Spleen (tissue), 11 donors: Measurements from ENCODE around the gene RPL41. TPM values are rescaled to one million over a fixed set of nuclear protein-coding genes. Genes with fewer than 3 reads are reported as not detected.

Source experiments
- DNase-seq: peaks from one replicate; pipeline ENCODE4 v3.0.0-alpha.2; 2020
- H3K27ac ChIP-seq, 8 donors: fragments of 200-600 bp; sonication (generic) in 7 of 8; 1 replicate in 4 of 8; 2 replicates in 4 of 8; pipeline versions ENCODE4 v1.5.0 to v1.8.0; 2016 to 2021; ENCODE audit warnings: inconsistent platforms in 4 of 8, mild to moderate bottlenecking in 4 of 8, moderate library complexity in 1 of 8
- H3K27me3 ChIP-seq, 7 donors: fragments of 200-600 bp; sonication (generic) in 6 of 7; replicated peaks in 1 of 7; 1 replicate in 4 of 7; 2 replicates in 3 of 7; pipeline versions ENCODE4 v1.5.0 to v1.8.0; 2016 to 2021; ENCODE audit warnings: inconsistent platforms in 3 of 7, mild to moderate bottlenecking in 1 of 7
- H3K36me3 ChIP-seq, 6 donors: fragments of 200-600 bp; sonication (generic) in 5 of 6; 1 replicate in 4 of 6; 2 replicates in 2 of 6; pipeline versions ENCODE4 v1.5.0 to v1.8.0; 2016 to 2021; ENCODE audit warnings: inconsistent platforms in 2 of 6
- H3K4me1 ChIP-seq, 6 donors: fragments of 200-600 bp; sonication (generic) in 5 of 6; 1 replicate in 3 of 6; 2 replicates in 3 of 6; pipeline versions ENCODE4 v1.5.0 to v1.8.0; 2016 to 2021; ENCODE audit warnings: inconsistent platforms in 3 of 6
- H3K4me3 ChIP-seq, 8 donors: fragments of 200-600 bp; sonication (generic) in 7 of 8; 1 replicate in 4 of 8; 2 replicates in 4 of 8; pipeline versions ENCODE4 v1.5.0 to v1.8.0; 2016 to 2021; ENCODE audit warnings: inconsistent platforms in 4 of 8, mild to moderate bottlenecking in 4 of 8, moderate library complexity in 2 of 8
- H3K9me3 ChIP-seq, 8 donors: fragments of 200-600 bp; sonication (generic) in 7 of 8; 1 replicate in 4 of 8; 2 replicates in 4 of 8; pipeline versions ENCODE4 v1.5.0 to v1.8.0; 2016 to 2021; ENCODE audit warnings: inconsistent platforms in 4 of 8
- CTCF ChIP-seq, 11 experiments: fragments of 200-600 bp in 7 of 11; fragments of 450-650 bp in 4 of 11; sonication (generic) in 4 of 11; IDR thresholded peaks in 8 of 11; conservative IDR thresholded peaks in 3 of 11; 1 replicate in 7 of 11; 2 replicates in 4 of 11; pipeline versions ENCODE4 v1.4.0 to v1.8.0; 2016 to 2021; ENCODE audit warnings: antibody characterized with exemption in 11 of 11, inconsistent platforms in 4 of 11, mild to moderate bottlenecking in 1 of 11
- POLR2A ChIP-seq, 3 donors: fragments of 450-650 bp; IDR thresholded peaks; one replicate each; pipeline ENCODE4 v1.5.1; 2017; ENCODE audit warnings: antibody characterized with exemption in 3 of 3, mild to moderate bottlenecking in 1 of 3
- POLR2AphosphoS5 ChIP-seq, 3 donors: sonication (generic); formaldehyde crosslinking; IDR thresholded peaks; one replicate each; pipeline ENCODE4 v1.5.1; 2017; ENCODE audit warnings: antibody characterized with exemption in 3 of 3
- WGBS, 5 donors: extraction: QIAGEN DNeasy Blood & Tissue Kit in 3 of 5; methylation state at CpG; one replicate each; pipeline versions ENCODE4 v1.1.5 to v1.1.7; 2013 to 2018; 5-methylcytosine and 5-hydroxymethylcytosine counted together
- intact Hi-C: fragments of 100-400 bp; cut with DNase I; formaldehyde crosslinking; loops from one replicate; pipeline ENCODE4 v1.15.0; 2023; ENCODE audit warnings: low total_unique reads
- polyA plus RNA-seq, 3 donors: library from polyadenylated mRNA; stranded (reverse); fragments of 200-250 nt; gene quantifications; one replicate each; pipeline ENCODE4 v1.2.1, GENCODE V29; 2013
- total RNA-seq, 7 donors: library from RNA; depleted of rRNA in 3 of 7; stranded (reverse); fragments of >200 nt in 3 of 7; fragmentation: NEBNext Ultra II Directional in 4 of 7; extraction: Animal tissue kit (Norgen Biotek cat#: 25700) in 4 of 7; gene quantifications; one replicate each; pipeline versions ENCODE4 v1.1.0 to v1.2.1, GENCODE V29; 2016 to 2021
- donor health status: healthy with polysubstance abuse.
- donor health status: DM: no; HTN: no; CAD: no; lungs with moderate emphysema.
- donor health status: DM: no; HTN: no; CAD: no.
- donor health status: Bipolar disorder and iron deficiency.
- donor health status: healthy.
- donor health status: DM: no; HTN: no; CAD: no.
- donor health status: DM: yes; HTN: yes; CAD: no.

Gene RPL41
- total and polyA plus RNA-seq, 10 donors: 2,138 to 9,352 (median 2,800) TPM

GRCh38 chr12:56145217-56145616 lies 28.8 kb downstream of the RPL41 start:
- peak overlapping the region in 7 of 8 donors; percentile 44 to 83 (median 75) for H3K27ac ChIP-seq
- no peaks in the 10 kb centered on the region for H3K27me3 ChIP-seq
- H3K4me3 ChIP-seq: no peak overlapping the region
- peaks cover 14 to 64% (median 45%) of the 10 kb centered on the region in 6 donors for H3K4me1 ChIP-seq
- peaks cover 0 to 62% (median 47%) of the 10 kb centered on the region in 6 donors for H3K36me3 ChIP-seq
- TF ChIP-seq POLR2A (IDR thresholded peaks at IDR 0.05) (no peak), CTCF (IDR thresholded peaks at IDR 0.05 in 8 of 11, conservative IDR thresholded peaks at IDR 0.05 in 3 of 11) (no peak), POLR2AphosphoS5 (IDR thresholded peaks at IDR 0.05) (no peak)
- no peak for DNase-seq
- intact Hi-C loops: no loop called here
- 86 to 96% (median 91%) methylated on average over 3 of the region's 3 CpGs for WGBS, 5 donors
- no peaks in the 10 kb centered on the region for H3K9me3 ChIP-seq

GRCh38 chr12:56146492-56147460 lies 30.3 kb downstream of the RPL41 start:
- TF ChIP-seq POLR2A (IDR thresholded peaks at IDR 0.05): no peak
- TF ChIP-seq CTCF (IDR thresholded peaks at IDR 0.05 in 8 of 11, conservative IDR thresholded peaks at IDR 0.05 in 3 of 11): no peak
- peak in 1 of 3 donors; percentile 72 for TF ChIP-seq POLR2AphosphoS5 (IDR thresholded peaks at IDR 0.05)
- intact Hi-C loops: no loop called here
- Histone ChIP-seq H3K4me1 (peaks cover 21 to 76% (median 57%) of the 10 kb centered on the region in 6 donors), H3K36me3 (peaks cover 0 to 46% (median 34%) of the 10 kb centered on the region in 6 donors), H3K9me3 (no peaks in the 10 kb centered on the region), H3K4me3 (no peak overlapping the region), H3K27ac (peak overlapping the region in 7 of 8 donors; percentile 21 to 67 (median 58)), H3K27me3 (no peaks in the 10 kb centered on the region)
- DNase-seq: no peak
- WGBS, 5 donors: 69 to 74% (median 72%) methylated on average over 13 of the region's 13 CpGs

- Histone ChIP-seq H3K9me3 (no peaks in the 10 kb centered on the region), H3K4me3 (no peak overlapping the region), H3K27me3 (no peaks in the 10 kb centered on the region), H3K4me1 (peaks cover 13 to 63% (median 44%) of the 10 kb centered on the region in 6 donors), H3K36me3 (peaks cover 0 to 8% (median 0%) of the 10 kb centered on the region in 6 donors), H3K27ac (peak overlapping the region in 3 of 8 donors; percentile 97 to 98 (median 98))
- intact Hi-C loops: no loop called here
- TF ChIP-seq CTCF (IDR thresholded peaks at IDR 0.05 in 8 of 11, conservative IDR thresholded peaks at IDR 0.05 in 3 of 11) (no peak), POLR2A (IDR thresholded peaks at IDR 0.05) (no peak), POLR2AphosphoS5 (IDR thresholded peaks at IDR 0.05) (no peak)
- no peak for DNase-seq
- WGBS, 5 donors: 50 to 66% (median 57%) methylated on average over 3 of the region's 3 CpGs
Observed at GRCh38 chr12:56150563-56150962, 34.1 kb downstream of the RPL41 start.

GRCh38 chr12:56151672-56152131 lies 35.3 kb downstream of the RPL41 start:
- intact Hi-C loops: no loop called here
- Histone ChIP-seq H3K27ac (peak overlapping the region; percentile 96 to 98 (median 98)), H3K4me1 (peaks cover 13 to 61% (median 43%) of the 10 kb centered on the region in 6 donors), H3K36me3 (peaks cover 0 to 8% (median 0%) of the 10 kb centered on the region in 6 donors), H3K27me3 (no peaks in the 10 kb centered on the region), H3K9me3 (no peaks in the 10 kb centered on the region), H3K4me3 (peak overlapping the region; percentile 52 to 86 (median 59))
- 6 to 10% (median 7%) methylated on average over 12 of the region's 12 CpGs for whole genome bisulfite sequencing, 5 donors
- peak; percentile 88 for DNase-seq
- TF ChIP-seq POLR2A (IDR thresholded peaks at IDR 0.05): no peak
- peak in 1 of 3 donors; percentile 17 for TF ChIP-seq POLR2AphosphoS5 (IDR thresholded peaks at IDR 0.05)
- peak in 10 of 11 experiments; percentile 38 to 66 (median 54) for TF ChIP-seq CTCF (IDR thresholded peaks at IDR 0.05 in 8 of 11, conservative IDR thresholded peaks at IDR 0.05 in 3 of 11)
